Measurements from ENCODE around the gene UBXN1. TPM values are rescaled to one million over a fixed set of nuclear protein-coding genes. Genes with fewer than 3 reads are reported as not detected.

UBXN1 gene
- total RNA-seq, 2 experiments from 2014 or later: 196 to 222 TPM

DNA sequence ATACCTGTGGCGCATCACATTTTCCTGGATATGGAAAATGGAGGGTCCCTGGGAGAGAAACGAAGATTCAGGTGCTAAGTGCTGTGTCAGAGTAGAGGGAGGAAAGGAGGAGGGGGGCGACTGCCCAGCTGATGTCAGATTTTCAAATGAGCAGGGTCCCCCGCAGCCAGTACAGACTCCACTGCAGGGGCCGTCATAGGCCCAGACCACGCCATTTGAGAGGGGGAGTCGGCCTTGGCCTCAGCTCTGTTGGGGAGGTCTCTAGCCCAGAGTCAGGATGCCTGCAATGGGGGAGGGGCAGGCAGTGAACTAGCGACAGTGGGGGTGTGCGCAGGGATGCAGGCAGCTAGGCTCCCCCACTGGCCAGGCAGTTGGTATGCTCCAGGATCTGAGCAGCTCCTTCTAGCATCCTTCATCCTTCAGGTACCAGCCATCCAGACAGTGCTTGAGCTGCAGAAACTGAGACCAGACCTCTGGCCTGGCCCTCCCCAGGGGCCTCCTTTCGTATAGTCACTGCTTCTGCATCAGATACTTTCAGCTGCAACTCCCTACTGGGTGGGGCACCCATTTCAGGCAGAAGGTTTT, 28.5 kb upstream of the UBXN1 start, which contains the start of the genes BSCL2 and GNG3:
BSCL2 (minus strand) TSS at position 148 of the 585 bp plus-strand sequence. CDS start 229 bp downstream, outside the sequence.
GNG3 (plus strand) TSS at position 400 of the 585 bp plus-strand sequence. CDS start 620 bp downstream, outside the sequence.
- peaks cover 35% of the 10 kb centered on the region for H3K36me3 Mint-ChIP-seq (ENCODE audit: low read depth)
- no peaks in the 10 kb centered on the region for H3K9me3 Mint-ChIP-seq
- intact Hi-C loops (cut with DNase I, micrococcal nuclease): loop anchor here (5.0 kb wide), 3 partner anchors 35 to 150 kb away; partner anchors contain the start of genes LBHD1 (in 2 of the 2), UQCC3 (in 2 of the 2) and TUT1 (in 1 of the 2)
- H3K4me1 Mint-ChIP-seq (ENCODE audit: low read depth): peaks cover 46% of the 10 kb centered on the region
- ATAC-seq (ENCODE audit: poor library complexity): no peak
- peak in 1 of 14 experiments; percentile 52 for DNase-seq
- Histone ChIP-seq H3K36me3 (ENCODE audit: insufficient read depth, low read length) (peaks cover 17% of the 10 kb centered on the region), H3K27me3 (ENCODE audit: control insufficient read depth in 1 of 2, insufficient read depth in 2 of 2, low read length in 2 of 2) (no peaks in the 10 kb centered on the region), H3K27ac (ENCODE audit: low read depth in 1 of 2, low read length in 2 of 2) (peak within 1 kb of the TSS; percentile 85 to 94), H3K4me1 (ENCODE audit: insufficient read depth, low read length) (peaks cover 51% of the 10 kb centered on the region), H3K4me3 (ENCODE audit: low read length) (peak within 1 kb of the TSS; percentile 85), H3K9me3 (ENCODE audit: control insufficient read depth in 1 of 2, insufficient read depth in 1 of 2, low read length in 2 of 2) (no peaks in the 10 kb centered on the region)
- no peak for TF ChIP-seq CTCF (IDR thresholded peaks at IDR 0.05)
- ChIA-PET POLR2A (interaction anchor here (0.6 to 9.9 kb wide), 13 partner anchors 8 to 174 kb away, joined by 3 to 165 read pairs (median 14); partner anchors contain the start of genes C11orf98, CSKMT, GANAB and HNRNPUL2), CTCF (no interaction called here)
- no peaks in the 10 kb centered on the region for H3K27me3 Mint-ChIP-seq
- peak within 1 kb of the TSS; percentile 88 for H3K4me3 Mint-ChIP-seq
- peak within 1 kb of the TSS; percentile 92 for H3K27ac Mint-ChIP-seq

GRCh38 chr11:62706850-62707247, 28.0 kb upstream of the UBXN1 start:
- H3K4me1 ChIP-seq (ENCODE audit: insufficient read depth, low read length): peaks cover 49% of the 10 kb centered on the region
- no peak for ATAC-seq (ENCODE audit: poor library complexity)

More at GRCh38 chr11:62706850-62707247, 28.0 kb upstream of the UBXN1 start:
- no peaks in the 10 kb centered on the region for H3K27me3 ChIP-seq (ENCODE audit: control insufficient read depth in 1 of 2, insufficient read depth in 2 of 2, low read length in 2 of 2)
- CTCF ChIA-PET: interaction anchor here (1.1 to 1.7 kb wide), 3 partner anchors 12 to 282 kb away, joined by 4 to 6 read pairs (median 6); no protein-coding TSS in a partner anchor
- Mint-ChIP-seq H3K4me1 (ENCODE audit: low read depth) (peaks cover 42% of the 10 kb centered on the region), H3K27me3 (no peaks in the 10 kb centered on the region), H3K9me3 (no peaks in the 10 kb centered on the region), H3K36me3 (ENCODE audit: low read depth) (peaks cover 33% of the 10 kb centered on the region), H3K4me3 (peak overlapping the region; percentile 86), H3K27ac (peak overlapping the region; percentile 92)
- H3K4me3 ChIP-seq (ENCODE audit: low read length): peak overlapping the region; percentile 79
- no peak for TF ChIP-seq CTCF (IDR thresholded peaks at IDR 0.05)
- DNase-seq: no peak
- no peaks in the 10 kb centered on the region for H3K9me3 ChIP-seq (ENCODE audit: control insufficient read depth in 1 of 2, insufficient read depth in 1 of 2, low read length in 2 of 2)
- POLR2A ChIA-PET: interaction anchor here (0.6 to 9.9 kb wide), 18 partner anchors 9 to 175 kb away, joined by 3 to 165 read pairs (median 6); partner anchors contain the start of genes C11orf98, CSKMT, HNRNPUL2 and INTS5
- intact Hi-C loops (cut with DNase I, micrococcal nuclease): loop anchor here (1.0 to 5.0 kb wide), 4 partner anchors 35 to 150 kb away; partner anchors contain the start of genes LBHD1 (in 2 of the 2), TUT1 (in 2 of the 2) and UQCC3 (in 2 of the 2)
- no peak overlapping the region for H3K27ac ChIP-seq (ENCODE audit: low read depth in 1 of 2, low read length in 2 of 2)
- H3K36me3 ChIP-seq (ENCODE audit: insufficient read depth, low read length): peaks cover 12% of the 10 kb centered on the region
